ENCODE data around the gene ATP8A2. TPM values are rescaled to one million over a fixed set of nuclear protein-coding genes. Genes with fewer than 3 reads are reported as not detected.

Gene ATP8A2
- total RNA-seq, 1 experiment from 2014 or later: not detected

DNA sequence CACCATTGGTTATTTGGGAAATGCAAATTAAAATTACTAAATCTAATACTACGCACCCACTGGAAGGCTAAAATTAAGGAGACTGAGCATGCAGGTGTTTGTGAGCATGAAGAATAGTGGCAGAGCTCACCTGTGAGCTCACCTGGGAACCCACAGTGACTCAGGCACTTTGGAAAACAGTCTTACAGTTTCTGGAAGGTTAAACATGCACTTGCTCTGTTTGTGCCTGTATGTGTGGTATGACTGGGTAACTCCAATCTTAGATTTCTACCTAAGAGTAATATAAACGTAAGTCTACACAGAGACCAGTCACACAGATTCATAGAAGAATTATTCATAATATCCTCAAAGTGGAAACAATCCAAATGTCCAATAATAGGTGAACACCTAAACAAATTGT lies 318.8 kb downstream of the ATP8A2 start:
- no peak overlapping the region for H3K27ac ChIP-seq (ENCODE audit: low read length)
- ATAC-seq (no peak), DNase-seq (ENCODE audit: low read depth, low spot score) (no peak)
- H3K27me3 ChIP-seq (ENCODE audit: control insufficient read depth, insufficient read depth, low read length): no peaks in the 10 kb centered on the region
- H3K36me3 ChIP-seq (ENCODE audit: control insufficient read depth, insufficient read depth, low read length): no peaks in the 10 kb centered on the region
- ChIA-PET POLR2A (no interaction called here), CTCF (no interaction called here)
- intact Hi-C loops (cut with micrococcal nuclease; ENCODE audit: unreplicated experiment) (no loop called here), in situ Hi-C loops (cut with HindIII; ENCODE audit: low pct_unique_long_range_greater_than_20kb, low sequenced_read_pairs) (no loop called here)
- no peaks in the 10 kb centered on the region for H3K4me1 ChIP-seq (ENCODE audit: control insufficient read depth, insufficient read depth, low read length)
- no TSS peak for BruUV-seq (replicated peaks)
- no peaks in the 10 kb centered on the region for H3K9me3 ChIP-seq (ENCODE audit: control insufficient read depth, insufficient read depth, low read depth, low read length)
- TF ChIP-seq TCF7L2 (IDR thresholded peaks at IDR 0.05; ENCODE audit: low read depth, low read length): no peak
- TF ChIP-seq, protein P1, sequence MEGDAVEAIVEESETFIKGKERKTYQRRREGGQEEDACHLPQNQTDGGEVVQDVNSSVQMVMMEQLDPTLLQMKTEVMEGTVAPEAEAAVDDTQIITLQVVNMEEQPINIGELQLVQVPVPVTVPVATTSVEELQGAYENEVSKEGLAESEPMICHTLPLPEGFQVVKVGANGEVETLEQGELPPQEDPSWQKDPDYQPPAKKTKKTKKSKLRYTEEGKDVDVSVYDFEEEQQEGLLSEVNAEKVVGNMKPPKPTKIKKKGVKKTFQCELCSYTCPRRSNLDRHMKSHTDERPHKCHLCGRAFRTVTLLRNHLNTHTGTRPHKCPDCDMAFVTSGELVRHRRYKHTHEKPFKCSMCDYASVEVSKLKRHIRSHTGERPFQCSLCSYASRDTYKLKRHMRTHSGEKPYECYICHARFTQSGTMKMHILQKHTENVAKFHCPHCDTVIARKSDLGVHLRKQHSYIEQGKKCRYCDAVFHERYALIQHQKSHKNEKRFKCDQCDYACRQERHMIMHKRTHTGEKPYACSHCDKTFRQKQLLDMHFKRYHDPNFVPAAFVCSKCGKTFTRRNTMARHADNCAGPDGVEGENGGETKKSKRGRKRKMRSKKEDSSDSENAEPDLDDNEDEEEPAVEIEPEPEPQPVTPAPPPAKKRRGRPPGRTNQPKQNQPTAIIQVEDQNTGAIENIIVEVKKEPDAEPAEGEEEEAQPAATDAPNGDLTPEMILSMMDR (IDR thresholded peaks at IDR 0.05): no peak
- TF ChIP-seq, protein P2, sequence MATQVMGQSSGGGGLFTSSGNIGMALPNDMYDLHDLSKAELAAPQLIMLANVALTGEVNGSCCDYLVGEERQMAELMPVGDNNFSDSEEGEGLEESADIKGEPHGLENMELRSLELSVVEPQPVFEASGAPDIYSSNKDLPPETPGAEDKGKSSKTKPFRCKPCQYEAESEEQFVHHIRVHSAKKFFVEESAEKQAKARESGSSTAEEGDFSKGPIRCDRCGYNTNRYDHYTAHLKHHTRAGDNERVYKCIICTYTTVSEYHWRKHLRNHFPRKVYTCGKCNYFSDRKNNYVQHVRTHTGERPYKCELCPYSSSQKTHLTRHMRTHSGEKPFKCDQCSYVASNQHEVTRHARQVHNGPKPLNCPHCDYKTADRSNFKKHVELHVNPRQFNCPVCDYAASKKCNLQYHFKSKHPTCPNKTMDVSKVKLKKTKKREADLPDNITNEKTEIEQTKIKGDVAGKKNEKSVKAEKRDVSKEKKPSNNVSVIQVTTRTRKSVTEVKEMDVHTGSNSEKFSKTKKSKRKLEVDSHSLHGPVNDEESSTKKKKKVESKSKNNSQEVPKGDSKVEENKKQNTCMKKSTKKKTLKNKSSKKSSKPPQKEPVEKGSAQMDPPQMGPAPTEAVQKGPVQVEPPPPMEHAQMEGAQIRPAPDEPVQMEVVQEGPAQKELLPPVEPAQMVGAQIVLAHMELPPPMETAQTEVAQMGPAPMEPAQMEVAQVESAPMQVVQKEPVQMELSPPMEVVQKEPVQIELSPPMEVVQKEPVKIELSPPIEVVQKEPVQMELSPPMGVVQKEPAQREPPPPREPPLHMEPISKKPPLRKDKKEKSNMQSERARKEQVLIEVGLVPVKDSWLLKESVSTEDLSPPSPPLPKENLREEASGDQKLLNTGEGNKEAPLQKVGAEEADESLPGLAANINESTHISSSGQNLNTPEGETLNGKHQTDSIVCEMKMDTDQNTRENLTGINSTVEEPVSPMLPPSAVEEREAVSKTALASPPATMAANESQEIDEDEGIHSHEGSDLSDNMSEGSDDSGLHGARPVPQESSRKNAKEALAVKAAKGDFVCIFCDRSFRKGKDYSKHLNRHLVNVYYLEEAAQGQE (IDR thresholded peaks at IDR 0.05; ENCODE audit: insufficient read depth in 1 of 2, low read depth in 2 of 2, low read length in 1 of 2): no peak
- no peak overlapping the region for H3K4me3 ChIP-seq (ENCODE audit: low read depth in 2 of 2, low read length in 2 of 2)

DNA sequence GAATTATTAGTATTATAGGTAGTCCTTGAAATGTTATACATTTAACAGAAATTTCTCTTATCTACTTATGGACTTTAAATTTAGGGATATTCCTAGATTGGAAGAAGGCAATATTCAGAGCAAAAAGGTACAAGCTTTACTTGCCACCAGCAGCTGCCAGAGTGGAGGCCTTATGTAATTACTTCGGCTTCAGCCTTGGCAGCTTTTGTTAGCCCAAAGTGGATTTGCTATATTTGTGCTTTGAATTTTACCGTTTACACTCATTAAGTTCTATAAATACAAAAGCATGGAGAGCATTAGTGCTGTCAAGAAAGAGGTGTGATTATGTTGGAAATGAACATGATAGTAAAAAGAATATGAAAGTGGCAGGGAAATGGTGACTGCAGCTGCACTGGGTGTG lies 319.9 kb downstream of the ATP8A2 start:
- Histone ChIP-seq H3K36me3 (ENCODE audit: control insufficient read depth, insufficient read depth, low read length) (no peaks in the 10 kb centered on the region), H3K9me3 (ENCODE audit: control insufficient read depth, insufficient read depth, low read depth, low read length) (no peaks in the 10 kb centered on the region), H3K4me3 (ENCODE audit: low read depth in 2 of 2, low read length in 2 of 2) (no peak overlapping the region), H3K27me3 (ENCODE audit: control insufficient read depth, insufficient read depth, low read length) (no peaks in the 10 kb centered on the region), H3K4me1 (ENCODE audit: control insufficient read depth, insufficient read depth, low read length) (no peaks in the 10 kb centered on the region), H3K27ac (ENCODE audit: low read length) (no peak overlapping the region)
- POLR2A ChIA-PET: no interaction called here
- no TSS peak for BruUV-seq (replicated peaks)
- in situ Hi-C loops (cut with HindIII; ENCODE audit: low pct_unique_long_range_greater_than_20kb, low sequenced_read_pairs) (no loop called here), intact Hi-C loops (cut with micrococcal nuclease; ENCODE audit: unreplicated experiment) (no loop called here)
- DNase-seq (ENCODE audit: low read depth, low spot score) (no peak), ATAC-seq (no peak)
- CTCF ChIA-PET: no interaction called here
- TF ChIP-seq SIN3A (IDR thresholded peaks at IDR 0.05; ENCODE audit: borderline replicate concordance, insufficient read depth, low read depth, low read length): no peak
- no peak for TF ChIP-seq POLR2AphosphoS5 (IDR thresholded peaks at IDR 0.05; ENCODE audit: low read depth, low read length)
- TF ChIP-seq, protein P2 (IDR thresholded peaks at IDR 0.05; ENCODE audit: insufficient read depth in 1 of 2, low read depth in 2 of 2, low read length in 1 of 2): no peak
- TF ChIP-seq, protein P1 (IDR thresholded peaks at IDR 0.05): no peak
- TF ChIP-seq TCF7L2 (IDR thresholded peaks at IDR 0.05; ENCODE audit: low read depth, low read length): no peak

Measured in Panc1 (cell line).